Measurements from ENCODE around the gene TFF2. TPM values are rescaled to one million over a fixed set of nuclear protein-coding genes. Genes with fewer than 3 reads are reported as not detected.

The TFF2 gene
- total RNA-seq, 4 donors from 2014 or later = not detected

DNA sequence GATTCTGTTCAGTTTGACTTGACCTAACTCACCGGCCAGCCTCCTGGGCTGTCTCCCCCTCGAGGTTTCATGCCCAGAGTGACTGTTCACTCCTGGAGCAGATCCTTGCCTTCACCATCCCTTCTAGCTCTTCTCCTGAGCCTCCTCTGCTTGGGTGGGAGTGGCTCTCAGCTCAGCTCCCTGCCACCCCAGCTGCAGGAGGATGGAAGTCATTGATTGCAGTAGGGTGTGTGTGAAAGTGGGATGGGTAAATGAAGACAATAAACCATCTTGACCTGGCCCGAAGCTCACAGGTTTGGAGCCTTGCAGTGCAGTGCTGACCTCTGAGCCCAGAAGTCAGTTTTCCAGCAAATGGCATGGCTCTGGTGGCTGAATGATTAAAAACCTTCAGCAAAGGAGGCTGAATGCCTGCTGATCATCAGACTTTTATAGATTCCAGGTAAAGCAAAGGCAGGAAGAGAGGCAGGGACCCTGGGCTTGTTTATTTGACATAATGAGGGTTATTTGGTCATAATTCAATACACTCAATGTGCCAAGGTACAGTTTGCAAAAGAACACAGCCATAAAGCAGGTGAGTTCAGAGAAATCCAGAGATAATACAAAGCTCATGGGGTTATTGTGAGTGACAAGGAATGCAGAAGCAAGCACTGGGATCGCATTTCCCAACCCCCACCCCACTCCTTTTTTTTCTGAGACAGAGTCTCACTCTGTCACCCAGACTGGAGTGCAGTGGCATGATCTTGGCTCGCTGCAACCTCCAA is 18.1 kb downstream of the TFF2 start:
- 68 to 70% methylated on average over 5 of the region's 5 CpGs for WGBS, 2 donors

GRCh38 chr21:42331660-42332059 is 19.1 kb downstream of the TFF2 start:
- no peak for TF ChIP-seq EP300 (IDR thresholded peaks at IDR 0.05)
- TF ChIP-seq POLR2A (IDR thresholded peaks at IDR 0.05) = no peak
- TF ChIP-seq, protein P1, sequence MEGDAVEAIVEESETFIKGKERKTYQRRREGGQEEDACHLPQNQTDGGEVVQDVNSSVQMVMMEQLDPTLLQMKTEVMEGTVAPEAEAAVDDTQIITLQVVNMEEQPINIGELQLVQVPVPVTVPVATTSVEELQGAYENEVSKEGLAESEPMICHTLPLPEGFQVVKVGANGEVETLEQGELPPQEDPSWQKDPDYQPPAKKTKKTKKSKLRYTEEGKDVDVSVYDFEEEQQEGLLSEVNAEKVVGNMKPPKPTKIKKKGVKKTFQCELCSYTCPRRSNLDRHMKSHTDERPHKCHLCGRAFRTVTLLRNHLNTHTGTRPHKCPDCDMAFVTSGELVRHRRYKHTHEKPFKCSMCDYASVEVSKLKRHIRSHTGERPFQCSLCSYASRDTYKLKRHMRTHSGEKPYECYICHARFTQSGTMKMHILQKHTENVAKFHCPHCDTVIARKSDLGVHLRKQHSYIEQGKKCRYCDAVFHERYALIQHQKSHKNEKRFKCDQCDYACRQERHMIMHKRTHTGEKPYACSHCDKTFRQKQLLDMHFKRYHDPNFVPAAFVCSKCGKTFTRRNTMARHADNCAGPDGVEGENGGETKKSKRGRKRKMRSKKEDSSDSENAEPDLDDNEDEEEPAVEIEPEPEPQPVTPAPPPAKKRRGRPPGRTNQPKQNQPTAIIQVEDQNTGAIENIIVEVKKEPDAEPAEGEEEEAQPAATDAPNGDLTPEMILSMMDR (IDR thresholded peaks at IDR 0.05) = no peak
- Histone ChIP-seq H3K36me3 (no peaks in the 10 kb centered on the region), H3K4me3 (no peak overlapping the region), H3K27me3 (no peaks in the 10 kb centered on the region), H3K4me1 (no peaks in the 10 kb centered on the region), H3K9me3 (peaks cover 0 to 14% (median 0%) of the 10 kb centered on the region in 4 donors), H3K27ac (no peak overlapping the region)
- DNase-seq (ENCODE audit: low spot score in 2 of 2) = no peak

More for the DNA sequence above, 18.1 kb downstream of the TFF2 start:
- Histone ChIP-seq H3K4me3 (no peak overlapping the region), H3K36me3 (no peaks in the 10 kb centered on the region), H3K4me1 (no peaks in the 10 kb centered on the region), H3K27ac (no peak overlapping the region), H3K27me3 (no peaks in the 10 kb centered on the region), H3K9me3 (peaks cover 0 to 14% (median 0%) of the 10 kb centered on the region in 4 donors)
- TF ChIP-seq POLR2A (IDR thresholded peaks at IDR 0.05) (no peak), EP300 (IDR thresholded peaks at IDR 0.05) (no peak)
- TF ChIP-seq, protein P1 (IDR thresholded peaks at IDR 0.05) = no peak
- DNase-seq (ENCODE audit: low spot score in 2 of 2) = no peak

- H3K27ac ChIP-seq = no peak overlapping the region
- no peak for DNase-seq (ENCODE audit: low spot score in 2 of 2)
- no peak for TF ChIP-seq EP300 (IDR thresholded peaks at IDR 0.05)
- TF ChIP-seq, protein P1 (IDR thresholded peaks at IDR 0.05) = no peak
- no peak for TF ChIP-seq POLR2A (IDR thresholded peaks at IDR 0.05)
- no peaks in the 10 kb centered on the region for H3K4me1 ChIP-seq
- 79 to 86% methylated on average over 4 of the region's 4 CpGs for WGBS, 2 donors
- no peaks in the 10 kb centered on the region for H3K36me3 ChIP-seq
- no peak overlapping the region for H3K4me3 ChIP-seq
- peaks cover 0 to 16% (median 0%) of the 10 kb centered on the region in 4 donors for H3K9me3 ChIP-seq
- H3K27me3 ChIP-seq = no peaks in the 10 kb centered on the region
Measured at GRCh38 chr21:42330380-42331371, 20.1 kb downstream of the TFF2 start.

DNA sequence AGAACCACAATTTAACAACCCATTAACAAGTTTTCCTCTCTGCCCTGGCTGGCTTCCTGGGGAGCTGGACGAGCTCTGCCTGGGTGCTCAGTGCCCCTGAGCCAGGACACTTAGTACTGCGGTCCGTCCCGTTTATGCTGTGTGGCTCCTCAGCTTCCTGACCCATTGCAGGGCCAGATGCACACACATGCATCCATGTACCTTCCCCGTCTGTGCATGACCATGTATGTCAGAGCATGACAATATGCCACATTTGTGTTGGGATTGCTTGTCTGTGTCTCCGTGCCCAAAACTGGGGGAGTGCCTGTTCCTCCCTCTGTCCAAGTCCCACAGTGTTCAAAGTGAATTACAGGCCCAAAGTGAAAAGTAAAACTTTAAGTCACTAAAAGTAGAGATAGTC is 25.9 kb downstream of the TFF2 start:
- TF ChIP-seq, protein P1 (IDR thresholded peaks at IDR 0.05) = no peak
- no peak for TF ChIP-seq POLR2A (IDR thresholded peaks at IDR 0.05)
- TF ChIP-seq EP300 (IDR thresholded peaks at IDR 0.05) = no peak
- peaks cover 0 to 10% (median 0%) of the 10 kb centered on the region in 4 donors for H3K9me3 ChIP-seq
- 88 to 92% methylated on average over 6 of the region's 6 CpGs for WGBS, 2 donors
- H3K36me3 ChIP-seq = no peaks in the 10 kb centered on the region
- no peak for DNase-seq (ENCODE audit: low spot score in 2 of 2)
- H3K27me3 ChIP-seq = no peaks in the 10 kb centered on the region
- H3K4me1 ChIP-seq = no peaks in the 10 kb centered on the region
- no peak overlapping the region for H3K4me3 ChIP-seq
- H3K27ac ChIP-seq = no peak overlapping the region
